Measurements from ENCODE around the gene CYP39A1.

CYP39A1 gene

DNA sequence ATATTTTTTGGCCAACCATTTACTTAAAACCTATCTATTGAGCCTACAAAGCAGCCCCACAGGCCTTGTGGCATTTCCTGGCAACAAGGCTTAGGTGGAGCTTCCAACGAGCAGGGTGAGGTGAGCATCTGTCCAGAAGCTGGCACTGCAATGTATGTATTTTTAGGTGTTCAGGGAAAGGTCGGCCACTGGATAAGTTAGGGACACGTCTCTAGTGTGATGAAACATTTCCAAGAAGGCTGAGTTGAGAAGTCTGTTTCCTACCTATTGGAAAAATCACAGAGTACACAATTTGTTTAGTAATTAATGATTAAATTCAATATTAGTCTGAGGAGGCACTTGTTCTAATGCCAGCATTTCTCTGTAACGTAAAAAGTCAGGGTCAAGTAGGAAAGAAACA lies 143.6 kb downstream of the CYP39A1 start:
- no peak for DNase-seq

DNA sequence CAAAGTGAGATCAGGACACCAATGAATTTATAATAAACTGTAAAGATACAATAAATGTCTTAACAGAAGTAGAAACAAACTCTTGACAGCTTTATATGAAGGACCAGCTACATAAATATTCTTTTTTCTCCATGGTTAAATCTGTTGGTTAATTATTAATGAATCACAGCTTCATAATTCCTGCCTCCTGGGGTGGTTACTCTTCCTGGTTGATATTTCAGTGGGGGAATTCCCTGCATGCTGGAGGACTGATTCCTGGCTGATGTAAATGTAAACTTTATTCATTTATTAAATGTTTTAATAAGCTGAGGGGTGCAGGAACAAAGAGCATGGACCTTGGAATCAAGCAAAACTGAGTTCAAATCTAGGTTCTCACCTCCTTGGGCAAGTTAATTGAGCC lies 145.2 kb downstream of the CYP39A1 start:
- no peak for DNase-seq

DNA sequence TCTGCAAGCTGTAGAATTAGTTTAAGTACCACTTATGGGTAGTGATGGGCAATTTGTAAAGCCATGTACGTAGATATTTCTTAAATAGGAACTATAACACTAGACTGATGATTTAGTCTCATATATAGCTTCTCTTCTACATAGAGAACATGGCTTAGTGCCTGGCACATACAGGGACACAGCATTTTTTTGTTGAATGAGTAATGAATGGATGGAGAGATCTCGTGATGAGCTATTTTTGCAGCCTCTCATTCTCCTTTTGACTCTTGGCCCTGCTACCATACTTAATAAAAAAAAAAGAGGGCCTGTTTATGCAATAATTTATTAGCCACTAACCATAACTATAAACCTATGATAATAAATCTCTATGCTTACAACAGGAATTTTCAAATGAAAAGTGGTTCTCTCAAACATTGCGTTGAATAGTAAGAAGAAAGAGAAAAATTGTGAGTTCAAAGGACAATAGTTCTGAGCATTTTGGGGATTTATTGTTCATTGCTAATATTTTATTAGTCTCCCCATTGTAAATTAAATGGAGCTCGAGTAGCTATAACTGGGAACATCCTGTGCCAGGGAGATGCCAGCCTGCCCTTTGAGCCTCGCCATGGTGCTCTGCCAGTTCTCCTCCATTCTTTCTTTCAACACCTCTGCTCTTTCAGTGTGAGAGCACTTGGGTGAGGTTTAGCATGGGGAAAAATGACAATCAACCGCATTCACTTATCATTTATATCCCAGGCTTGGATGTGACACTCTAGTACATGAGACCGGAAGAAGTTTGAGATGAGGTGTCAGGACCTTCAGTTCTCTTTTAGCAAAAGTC lies 146.7 kb downstream of the CYP39A1 start:
- DNase-seq = no peak

DNA sequence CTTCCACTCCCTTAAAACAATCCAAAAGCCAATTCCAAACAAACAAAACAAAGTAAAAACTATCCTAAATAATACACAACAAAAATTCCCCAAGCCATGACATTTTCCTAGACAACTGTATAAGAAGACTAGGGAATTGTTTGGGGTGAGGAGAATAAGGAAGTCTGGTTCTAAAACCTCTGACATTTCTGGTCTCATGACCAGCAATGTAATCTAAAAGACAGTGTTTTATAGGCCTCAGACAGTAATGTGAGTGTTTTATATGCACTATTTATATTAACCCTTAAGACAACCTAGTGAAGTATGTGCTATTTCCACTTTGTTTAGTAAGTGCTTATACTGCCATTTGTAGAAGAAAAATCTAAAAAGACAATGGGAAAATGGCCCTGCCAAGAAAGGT lies 148.4 kb downstream of the CYP39A1 start:
- no peak for DNase-seq

DNA sequence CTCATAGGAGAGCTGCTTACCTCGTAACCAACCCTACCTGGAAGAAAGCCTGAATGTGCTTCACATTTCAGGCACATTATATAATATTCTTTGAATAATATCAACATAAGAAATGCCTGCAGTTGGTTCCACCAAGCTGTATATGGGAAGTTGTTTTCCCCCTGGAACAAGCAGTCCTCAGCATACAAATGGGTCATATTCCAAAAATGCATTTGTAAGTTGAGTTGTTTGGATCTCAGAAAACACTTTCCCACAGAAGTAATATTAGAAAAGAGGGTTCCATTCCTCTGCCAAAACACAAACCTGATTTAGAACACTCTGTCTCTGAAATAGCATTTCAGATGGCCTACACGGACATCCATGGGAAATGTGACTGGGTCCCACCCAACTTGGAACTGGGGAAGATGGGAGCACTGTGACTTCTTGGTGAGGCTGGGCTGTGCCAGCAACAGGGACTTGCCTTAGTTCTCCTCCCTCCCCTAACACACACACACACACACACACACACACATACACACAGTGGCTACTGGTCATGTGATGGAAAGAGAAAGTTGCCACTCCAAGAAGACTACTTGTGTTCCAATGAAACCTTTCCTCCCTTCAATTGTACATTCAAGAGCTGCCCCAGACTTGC lies 150.0 kb downstream of the CYP39A1 start:
- no peak for DNase-seq

DNA sequence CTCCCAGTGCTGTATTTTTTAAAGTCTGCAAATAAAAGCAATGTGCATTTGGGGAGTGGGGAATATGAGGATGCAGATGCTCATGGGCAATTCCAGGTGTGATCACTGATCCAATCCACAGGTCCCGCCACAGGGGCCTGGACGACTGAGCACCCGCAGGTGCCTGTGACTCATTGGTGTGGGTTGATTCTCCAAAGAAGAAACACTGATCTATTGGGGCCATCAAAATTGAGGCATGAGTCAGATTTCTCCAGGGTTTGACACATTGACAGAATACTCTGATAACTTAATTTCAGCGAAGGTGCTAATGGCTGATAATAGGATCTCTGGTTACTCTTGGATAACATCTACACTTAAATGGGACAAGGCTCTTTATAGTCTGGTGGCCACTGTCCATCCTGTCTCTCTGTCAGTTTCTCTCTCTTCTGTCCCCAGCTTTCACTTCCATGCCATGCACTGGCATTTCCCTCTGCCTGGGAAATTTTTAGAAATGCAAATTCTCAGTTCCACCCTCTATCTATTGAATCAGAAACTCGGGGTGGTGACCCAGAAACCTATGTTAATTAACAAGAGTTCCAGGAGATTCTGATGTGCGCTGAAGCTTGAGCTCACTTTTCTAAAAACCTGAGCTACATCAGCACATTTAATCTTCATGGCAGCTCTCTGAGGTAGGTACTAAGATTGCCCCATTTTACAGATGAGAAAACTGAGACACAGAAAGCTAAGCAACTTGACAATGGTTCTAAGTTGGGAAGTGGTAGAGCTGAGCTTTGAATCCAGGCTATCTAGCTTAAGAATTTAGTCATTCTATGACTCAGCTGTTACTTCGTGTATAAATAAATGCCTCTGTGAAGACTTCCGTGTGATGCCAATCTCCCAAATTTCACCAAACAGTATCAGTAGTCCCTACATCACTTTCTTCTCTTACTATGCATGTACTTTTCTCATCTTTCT lies 151.2 kb downstream of the CYP39A1 start:
- no peak for DNase-seq

DNA sequence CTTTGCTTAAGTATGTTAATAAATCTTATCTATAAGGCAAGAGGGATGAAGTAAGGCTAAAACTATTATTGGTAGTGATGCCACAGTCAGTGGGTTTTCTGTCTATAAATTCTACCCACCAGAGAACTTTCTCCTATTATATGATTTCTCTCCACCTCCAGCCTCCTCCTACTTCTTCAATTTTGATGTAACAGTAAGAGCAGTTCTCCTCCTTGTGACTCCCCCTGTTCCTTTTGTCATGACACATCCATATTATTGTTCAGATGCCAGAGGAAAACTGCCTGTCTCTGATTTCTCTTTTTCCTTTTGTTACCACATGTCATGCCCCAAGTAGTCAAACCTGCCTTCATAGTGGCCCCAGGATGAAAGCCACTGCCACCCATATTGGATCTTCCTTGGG lies 152.2 kb downstream of the CYP39A1 start:
- DNase-seq = no peak
